Neural cell (in vitro differentiated cells): ENCODE data around the gene GPC3. TPM values are rescaled to one million over a fixed set of nuclear protein-coding genes. Genes with fewer than 3 reads are reported as not detected.

ENCODE experiments used
- H2AFZ ChIP-seq: fragments of 200-600, 300-800 bp; sonication (generic), shearing (Covaris generic); 2 replicates; pipeline ENCODE4 v1.6.0; 2014; ENCODE audit warnings: low read depth, mild to moderate bottlenecking, antibody characterized with exemption, low read length, moderate library complexity
- H3F3A ChIP-seq: fragments of 200-600 bp; shearing (Covaris generic); 2 replicates; pipeline ENCODE4 v1.6.1; 2016; ENCODE audit warnings: mild to moderate bottlenecking, moderate library complexity, mixed read lengths, antibody characterized with exemption, low read length; ENCODE audit not compliant: insufficient read depth, poor library complexity, severe bottlenecking
- H3K27ac ChIP-seq: fragments of 200-600, 300-800 bp; sonication (generic), shearing (Covaris generic); 2 replicates; pipeline ENCODE4 v1.5.1; 2014; ENCODE audit warnings: mild to moderate bottlenecking, low read length, moderate library complexity
- H3K27me3 ChIP-seq: fragments of 300-800, 200-600 bp; sonication (generic), shearing (Covaris generic); 2 replicates; pipeline ENCODE4 v1.6.0; 2014; ENCODE audit warnings: mild to moderate bottlenecking, low read depth, low read length, moderate library complexity; ENCODE audit not compliant: insufficient read depth
- H3K36me3 ChIP-seq: fragments of 300-800, 200-600 bp; sonication (generic), shearing (Covaris generic); 2 replicates; pipeline ENCODE4 v1.5.1; 2014; ENCODE audit warnings: mild to moderate bottlenecking, antibody characterized with exemption, low read length, moderate library complexity; ENCODE audit not compliant: insufficient read depth
- H3K4me2 ChIP-seq: fragments of 300-800, 200-600 bp; sonication (generic), shearing (Covaris generic); 2 replicates; pipeline ENCODE4 v1.6.0; 2014; ENCODE audit warnings: mild to moderate bottlenecking, low read length
- H3K4me3 ChIP-seq: fragments of 300-800, 200-600 bp; sonication (generic), shearing (Covaris generic); 2 replicates; pipeline ENCODE4 v1.5.1; 2014; ENCODE audit warnings: mild to moderate bottlenecking, low read length, moderate library complexity
- H3K79me2 ChIP-seq: fragments of 200-600 bp; shearing (Covaris generic); replicated peaks from 2 replicates; pipeline ENCODE4 v1.6.0; 2014; ENCODE audit warnings: mild to moderate bottlenecking, low read length, moderate library complexity; ENCODE audit not compliant: insufficient read depth
- H3K9ac ChIP-seq: fragments of 300-800, 200-600 bp; sonication (generic), shearing (Covaris generic); 2 replicates; pipeline ENCODE4 v1.6.1; 2016; ENCODE audit warnings: mild to moderate bottlenecking, low read length, mixed read lengths
- H3K9me2 ChIP-seq: fragments of 200-600 bp; shearing (Covaris generic); 2 replicates; pipeline ENCODE4 v1.6.1; 2016; ENCODE audit warnings: mild to moderate bottlenecking, low read length, mixed read lengths; ENCODE audit not compliant: insufficient read depth
- H3K9me3 ChIP-seq: fragments of 200-600, 300-800 bp; sonication (generic), shearing (Covaris generic); 2 replicates; pipeline ENCODE4 v1.6.1; 2016; ENCODE audit warnings: mild to moderate bottlenecking, mixed run types, low read length, moderate library complexity, mixed read lengths
- H4K20me1 ChIP-seq: fragments of 200-600 bp; shearing (Covaris generic); 2 replicates; pipeline ENCODE4 v1.6.1; 2016; ENCODE audit warnings: mild to moderate bottlenecking, mixed run types; ENCODE audit not compliant: insufficient read depth
- EP300 ChIP-seq: fragments of 450-650 bp; conservative IDR thresholded peaks from 2 replicates; pipeline ENCODE4 v1.6.1; 2014; ENCODE audit warnings: antibody characterized with exemption, mild to moderate bottlenecking, moderate library complexity; ENCODE audit not compliant: poor library complexity, severe bottlenecking
- EZH2 ChIP-seq: fragments of 200-600, 300-800 bp; shearing (Covaris generic), sonication (generic); IDR thresholded peaks from 2 replicates; pipeline ENCODE4 v1.6.1; 2014; ENCODE audit warnings: antibody characterized with exemption, low read length, borderline replicate concordance, mild to moderate bottlenecking; ENCODE audit not compliant: insufficient read depth, poor library complexity, severe bottlenecking
- MXI1 ChIP-seq: fragments of 450-650 bp; conservative IDR thresholded peaks from 2 replicates; pipeline ENCODE4 v1.6.1; 2014; ENCODE audit warnings: antibody characterized with exemption, mild to moderate bottlenecking; ENCODE audit not compliant: poor library complexity, severe bottlenecking
- POLR2AphosphoS5 ChIP-seq: IDR thresholded peaks from 2 replicates; pipeline ENCODE4 v1.6.1; 2012
- RAD21 ChIP-seq: fragments of 450-650 bp; conservative IDR thresholded peaks from 2 replicates; pipeline ENCODE4 v1.6.1; 2014; ENCODE audit warnings: antibody characterized with exemption, mild to moderate bottlenecking, moderate library complexity
- SMC3 ChIP-seq: fragments of 450-650 bp; conservative IDR thresholded peaks from 2 replicates; pipeline ENCODE4 v1.6.1; 2014; ENCODE audit warnings: antibody characterized with exemption, mild to moderate bottlenecking, moderate library complexity; ENCODE audit not compliant: poor library complexity
- TAF1 ChIP-seq: IDR thresholded peaks from 2 replicates; pipeline ENCODE4 v1.6.1; 2012; ENCODE audit warnings: low read depth
- polyA plus RNA-seq: library from polyadenylated mRNA; depleted of rRNA; stranded (reverse); fragments of >200 nt; gene quantifications from 2 replicates; pipeline ENCODE4 v1.2.3, GENCODE V29; 2014
- TF ChIP-seq, protein P1 (sequence below): fragments of 450-650 bp; IDR thresholded peaks from 2 replicates; pipeline ENCODE4 v1.5.1; 2014; ENCODE audit warnings: antibody characterized with exemption, mild to moderate bottlenecking, moderate library complexity; ENCODE audit not compliant: poor library complexity, severe bottlenecking
- TF ChIP-seq, protein P2 (sequence below): IDR thresholded peaks from 2 replicates; pipeline ENCODE4 v1.6.1; 2012; ENCODE audit warnings: borderline replicate concordance

GPC3 gene
- polyA plus RNA-seq, 1 donor from 2014 or later: 2.1 TPM

DNA sequence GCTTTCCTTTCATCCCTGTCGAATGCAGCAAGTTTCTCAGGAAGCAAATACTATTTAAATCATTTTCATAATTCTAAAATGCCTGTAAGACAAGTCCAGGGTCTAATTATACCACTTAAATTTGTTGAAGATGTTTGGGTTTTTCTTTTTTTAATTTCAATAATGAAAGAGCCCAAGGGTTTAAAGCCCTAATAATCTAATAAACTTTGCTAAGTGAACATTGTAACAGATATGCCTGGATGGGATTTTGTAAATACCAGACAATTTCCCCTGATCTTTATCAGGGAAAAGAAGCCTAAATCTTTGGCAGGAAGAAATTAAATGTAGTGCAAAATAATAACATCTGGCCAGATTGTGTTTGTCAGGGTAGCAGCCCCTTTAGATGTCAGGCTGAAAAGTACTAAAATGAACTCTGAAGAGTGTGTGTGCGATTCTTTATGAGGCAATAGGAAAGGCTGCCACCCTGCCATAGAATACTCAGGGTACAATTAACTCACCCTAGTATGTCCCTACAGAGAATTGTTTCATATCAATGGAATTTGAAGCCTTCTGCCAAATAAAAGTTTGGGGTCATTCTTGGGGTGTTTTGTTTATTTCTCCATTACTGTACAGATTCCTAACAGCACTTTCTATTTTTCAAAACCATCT, 45.6 kb downstream of the GPC3 start:
- no peaks in the 10 kb centered on the region for H3K9me3 ChIP-seq
- TF ChIP-seq, protein P1, sequence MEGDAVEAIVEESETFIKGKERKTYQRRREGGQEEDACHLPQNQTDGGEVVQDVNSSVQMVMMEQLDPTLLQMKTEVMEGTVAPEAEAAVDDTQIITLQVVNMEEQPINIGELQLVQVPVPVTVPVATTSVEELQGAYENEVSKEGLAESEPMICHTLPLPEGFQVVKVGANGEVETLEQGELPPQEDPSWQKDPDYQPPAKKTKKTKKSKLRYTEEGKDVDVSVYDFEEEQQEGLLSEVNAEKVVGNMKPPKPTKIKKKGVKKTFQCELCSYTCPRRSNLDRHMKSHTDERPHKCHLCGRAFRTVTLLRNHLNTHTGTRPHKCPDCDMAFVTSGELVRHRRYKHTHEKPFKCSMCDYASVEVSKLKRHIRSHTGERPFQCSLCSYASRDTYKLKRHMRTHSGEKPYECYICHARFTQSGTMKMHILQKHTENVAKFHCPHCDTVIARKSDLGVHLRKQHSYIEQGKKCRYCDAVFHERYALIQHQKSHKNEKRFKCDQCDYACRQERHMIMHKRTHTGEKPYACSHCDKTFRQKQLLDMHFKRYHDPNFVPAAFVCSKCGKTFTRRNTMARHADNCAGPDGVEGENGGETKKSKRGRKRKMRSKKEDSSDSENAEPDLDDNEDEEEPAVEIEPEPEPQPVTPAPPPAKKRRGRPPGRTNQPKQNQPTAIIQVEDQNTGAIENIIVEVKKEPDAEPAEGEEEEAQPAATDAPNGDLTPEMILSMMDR: no peak
- TF ChIP-seq TAF1: no peak
- no peak for TF ChIP-seq RAD21
- TF ChIP-seq POLR2AphosphoS5: no peak
- TF ChIP-seq, protein P2, sequence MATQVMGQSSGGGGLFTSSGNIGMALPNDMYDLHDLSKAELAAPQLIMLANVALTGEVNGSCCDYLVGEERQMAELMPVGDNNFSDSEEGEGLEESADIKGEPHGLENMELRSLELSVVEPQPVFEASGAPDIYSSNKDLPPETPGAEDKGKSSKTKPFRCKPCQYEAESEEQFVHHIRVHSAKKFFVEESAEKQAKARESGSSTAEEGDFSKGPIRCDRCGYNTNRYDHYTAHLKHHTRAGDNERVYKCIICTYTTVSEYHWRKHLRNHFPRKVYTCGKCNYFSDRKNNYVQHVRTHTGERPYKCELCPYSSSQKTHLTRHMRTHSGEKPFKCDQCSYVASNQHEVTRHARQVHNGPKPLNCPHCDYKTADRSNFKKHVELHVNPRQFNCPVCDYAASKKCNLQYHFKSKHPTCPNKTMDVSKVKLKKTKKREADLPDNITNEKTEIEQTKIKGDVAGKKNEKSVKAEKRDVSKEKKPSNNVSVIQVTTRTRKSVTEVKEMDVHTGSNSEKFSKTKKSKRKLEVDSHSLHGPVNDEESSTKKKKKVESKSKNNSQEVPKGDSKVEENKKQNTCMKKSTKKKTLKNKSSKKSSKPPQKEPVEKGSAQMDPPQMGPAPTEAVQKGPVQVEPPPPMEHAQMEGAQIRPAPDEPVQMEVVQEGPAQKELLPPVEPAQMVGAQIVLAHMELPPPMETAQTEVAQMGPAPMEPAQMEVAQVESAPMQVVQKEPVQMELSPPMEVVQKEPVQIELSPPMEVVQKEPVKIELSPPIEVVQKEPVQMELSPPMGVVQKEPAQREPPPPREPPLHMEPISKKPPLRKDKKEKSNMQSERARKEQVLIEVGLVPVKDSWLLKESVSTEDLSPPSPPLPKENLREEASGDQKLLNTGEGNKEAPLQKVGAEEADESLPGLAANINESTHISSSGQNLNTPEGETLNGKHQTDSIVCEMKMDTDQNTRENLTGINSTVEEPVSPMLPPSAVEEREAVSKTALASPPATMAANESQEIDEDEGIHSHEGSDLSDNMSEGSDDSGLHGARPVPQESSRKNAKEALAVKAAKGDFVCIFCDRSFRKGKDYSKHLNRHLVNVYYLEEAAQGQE: no peak
- TF ChIP-seq EP300: no peak
- no peak for TF ChIP-seq MXI1
- TF ChIP-seq SMC3: no peak
- TF ChIP-seq EZH2: no peak
- H3K36me3 ChIP-seq: no peaks in the 10 kb centered on the region
- H3K27ac ChIP-seq: no peak overlapping the region
- H4K20me1 ChIP-seq: no peaks in the 10 kb centered on the region
- H3K27me3 ChIP-seq: no peaks in the 10 kb centered on the region
- H3K4me2 ChIP-seq: no peak overlapping the region
- H3K79me2 ChIP-seq: no peaks in the 10 kb centered on the region
- H3K9ac ChIP-seq: no peak overlapping the region
- H2AFZ ChIP-seq: no peak overlapping the region
- no peak overlapping the region for H3K4me3 ChIP-seq
- H3K9me2 ChIP-seq: no peaks in the 10 kb centered on the region
- H3F3A ChIP-seq: no peaks in the 10 kb centered on the region

DNA sequence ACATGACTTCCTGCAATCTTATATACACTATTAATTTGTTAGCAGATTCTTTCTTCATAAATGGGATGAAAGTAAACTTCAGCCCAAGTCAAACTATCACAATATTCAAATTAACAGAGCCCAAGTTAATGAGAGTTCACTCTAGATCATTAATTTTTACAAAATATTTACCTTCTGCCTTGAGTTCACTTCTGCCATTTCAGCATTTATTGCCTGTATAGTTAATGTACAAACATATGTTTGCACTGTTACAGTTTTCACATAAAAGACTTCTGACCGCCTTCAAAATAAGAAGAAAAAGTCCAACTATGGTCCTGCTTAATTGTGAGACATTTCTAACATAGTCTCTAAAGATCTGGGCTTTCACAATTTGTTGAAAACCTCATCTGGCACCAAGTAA, 46.9 kb downstream of the GPC3 start:
- no peak overlapping the region for H3K4me3 ChIP-seq
- no peak overlapping the region for H2AFZ ChIP-seq
- no peaks in the 10 kb centered on the region for H3K79me2 ChIP-seq
- no peak overlapping the region for H3K27ac ChIP-seq
- H3K9ac ChIP-seq: no peak overlapping the region
- no peaks in the 10 kb centered on the region for H3K9me2 ChIP-seq
- H3K27me3 ChIP-seq: no peaks in the 10 kb centered on the region
- H4K20me1 ChIP-seq: no peaks in the 10 kb centered on the region
- H3F3A ChIP-seq: no peaks in the 10 kb centered on the region
- H3K9me3 ChIP-seq: no peaks in the 10 kb centered on the region
- H3K4me2 ChIP-seq: no peak overlapping the region
- no peak for TF ChIP-seq SMC3
- no peak for TF ChIP-seq POLR2AphosphoS5
- TF ChIP-seq, protein P1: no peak
- no peak for TF ChIP-seq TAF1
- H3K36me3 ChIP-seq: no peaks in the 10 kb centered on the region
